Stimulated activated CD4-positive, alpha-beta T cell treated with anti-CD3 and anti-CD28 coated beads, Interleukin-15, amount 100 ng/mL, for 48 hours (primary cell): ENCODE data around the gene GLT8D2.
"Not testable (repeated sequence)": the region's sequence is repeated elsewhere in the genome, so short reads cannot be mapped to it uniquely, and the experiment has no call there.

Experiments
- DNase-seq, 2 donors: peaks; one replicate each; pipeline ENCODE4 v3.0.0-alpha.2; 2020; ENCODE audit warnings: low read depth in 2 of 2

GLT8D2 gene

DNA sequence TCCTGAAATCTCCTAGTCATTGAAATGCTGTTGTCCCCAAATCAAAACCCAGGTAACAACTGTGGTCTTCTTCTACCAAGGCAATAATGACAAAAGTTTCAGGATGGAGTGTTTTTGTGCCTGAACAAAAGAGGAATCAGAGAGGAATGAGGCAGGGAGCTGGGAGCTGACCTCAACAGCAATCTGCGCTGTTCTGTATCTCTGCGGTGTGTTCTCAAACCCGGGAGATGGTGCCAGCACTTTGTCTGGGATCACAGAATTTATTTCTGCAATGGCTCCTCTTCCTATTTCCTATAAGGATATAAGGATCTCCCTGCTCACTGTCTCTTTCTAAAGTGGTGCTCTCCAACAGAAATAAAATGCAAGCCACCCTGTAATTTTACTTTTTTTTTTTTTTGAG, 449 bp upstream of the GLT8D2 start:
- DNase-seq, result no peak

DNA sequence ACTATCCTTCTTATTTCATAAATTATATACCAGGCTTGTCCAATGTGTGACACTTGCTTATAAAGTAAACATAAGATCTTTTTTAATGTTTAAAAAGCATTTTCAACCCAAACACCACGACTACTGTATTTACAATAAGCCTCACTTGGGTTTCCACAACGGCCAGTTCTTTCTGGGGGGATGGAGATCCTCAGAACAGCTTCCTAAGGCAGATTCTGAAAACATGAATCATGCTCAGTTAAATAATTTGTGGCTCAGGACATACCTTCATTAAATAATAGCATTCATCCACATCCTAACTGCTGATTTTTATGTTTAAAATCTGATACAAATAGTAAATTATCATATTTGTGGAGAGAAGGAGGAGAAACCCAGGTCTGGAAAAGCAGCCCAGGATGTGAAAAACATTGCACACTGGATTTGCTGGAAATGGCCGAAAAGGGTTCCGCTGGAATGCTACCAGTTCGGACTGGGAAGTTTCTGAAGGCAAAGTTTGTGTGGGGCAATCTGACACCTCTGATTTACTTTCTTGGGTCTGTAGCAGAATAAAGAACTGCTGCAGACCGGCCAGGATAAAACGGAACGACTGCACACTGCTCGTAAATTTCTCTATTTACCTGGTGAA, 597 bp downstream of the GLT8D2 start:
- no peak for DNase-seq

DNA sequence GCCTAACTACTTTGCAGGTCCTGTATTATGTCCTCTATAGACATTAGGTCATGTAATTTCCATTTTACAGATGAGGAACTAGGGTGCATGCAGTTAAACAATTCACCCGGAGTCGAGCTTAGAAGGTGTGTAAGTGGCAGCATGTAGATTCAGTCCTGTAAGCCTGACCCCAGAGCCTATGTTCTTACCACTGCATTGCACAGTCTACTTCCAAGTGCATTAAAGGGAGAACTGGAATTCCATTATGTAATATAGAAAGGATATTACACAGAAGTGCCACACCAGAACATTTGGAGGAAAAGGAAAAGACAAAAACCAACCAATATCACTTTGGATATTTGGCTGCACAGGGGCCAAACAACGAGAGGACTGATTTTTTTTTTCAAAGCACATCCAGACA, 1.2 kb downstream of the GLT8D2 start:
- no peak for DNase-seq

DNA sequence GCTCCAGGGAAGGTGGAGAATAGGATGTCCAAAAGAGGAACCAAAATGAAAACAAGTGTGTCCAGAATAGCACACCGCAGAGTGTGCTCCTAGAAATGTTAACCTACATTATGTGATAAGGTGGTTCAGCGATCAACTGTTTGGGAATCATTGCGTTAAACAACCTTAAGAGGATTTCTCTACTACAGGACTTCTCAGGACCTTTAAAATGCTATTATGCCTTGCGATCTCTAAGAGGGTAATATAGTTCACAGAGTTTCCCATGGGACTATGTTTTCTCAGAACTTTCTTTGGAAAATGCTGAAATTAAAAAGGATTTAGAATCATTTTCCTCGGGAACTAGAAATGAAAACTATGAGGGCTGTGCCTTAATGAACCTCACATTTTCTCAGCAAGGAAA, 1.8 kb downstream of the GLT8D2 start:
- DNase-seq, result no peak

DNA sequence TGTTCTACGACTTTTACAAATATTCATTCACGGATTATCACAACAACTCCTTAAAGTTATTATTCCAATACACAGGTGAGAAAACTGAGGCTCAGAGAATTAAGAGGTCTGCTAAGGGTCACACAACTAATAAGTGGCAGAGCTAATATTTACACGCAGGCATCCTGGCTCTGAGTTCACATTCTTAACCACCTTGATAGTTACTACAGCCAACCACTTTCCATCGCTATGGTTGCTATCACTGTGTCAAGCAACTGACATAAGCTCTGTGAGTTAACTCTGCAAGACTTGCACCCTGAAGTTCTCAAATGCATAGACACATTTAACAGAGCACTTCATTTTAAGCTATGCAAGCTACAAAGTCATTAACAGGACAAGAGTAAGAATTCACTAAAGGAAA, 3.7 kb downstream of the GLT8D2 start:
- no peak for DNase-seq

DNA sequence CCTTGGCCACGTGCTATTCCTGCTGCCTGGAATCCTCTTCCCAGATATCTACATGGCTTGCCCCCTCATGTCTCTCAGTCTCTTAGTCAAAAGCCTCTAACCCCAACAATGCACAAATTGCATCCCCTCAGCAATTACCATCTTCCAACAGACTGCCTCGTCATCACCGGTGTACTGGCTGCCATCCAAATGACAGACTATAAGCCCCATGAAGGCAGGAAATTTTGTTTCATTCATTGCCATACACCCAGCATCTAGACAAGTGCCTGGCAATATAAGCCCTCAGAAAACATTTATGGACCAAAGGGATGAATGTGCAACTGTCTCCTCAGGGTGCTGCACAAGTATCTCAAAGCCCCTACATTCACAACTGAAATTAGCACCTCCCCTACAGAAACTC, 5.8 kb downstream of the GLT8D2 start:
- no peak for DNase-seq

DNA sequence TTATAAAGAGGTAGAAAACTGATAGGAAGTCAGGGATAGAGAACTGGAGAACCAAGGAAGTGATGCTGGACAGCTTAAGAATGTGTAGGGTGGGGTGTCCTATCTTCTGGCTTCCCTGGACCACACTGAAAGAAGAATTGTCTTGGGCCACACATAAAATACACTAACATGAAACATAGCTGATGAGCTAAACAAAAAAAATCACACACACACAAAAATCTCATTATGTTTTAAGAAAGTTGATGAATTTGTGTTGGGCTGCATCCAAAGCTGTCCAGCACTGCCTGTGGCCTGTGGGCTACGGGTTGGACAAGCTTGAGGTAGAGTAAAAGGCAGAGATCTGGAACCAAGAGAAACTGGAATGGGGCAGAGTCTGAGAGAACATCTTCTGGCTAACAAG, 7.4 kb downstream of the GLT8D2 start:
- DNase-seq, result no peak

DNA sequence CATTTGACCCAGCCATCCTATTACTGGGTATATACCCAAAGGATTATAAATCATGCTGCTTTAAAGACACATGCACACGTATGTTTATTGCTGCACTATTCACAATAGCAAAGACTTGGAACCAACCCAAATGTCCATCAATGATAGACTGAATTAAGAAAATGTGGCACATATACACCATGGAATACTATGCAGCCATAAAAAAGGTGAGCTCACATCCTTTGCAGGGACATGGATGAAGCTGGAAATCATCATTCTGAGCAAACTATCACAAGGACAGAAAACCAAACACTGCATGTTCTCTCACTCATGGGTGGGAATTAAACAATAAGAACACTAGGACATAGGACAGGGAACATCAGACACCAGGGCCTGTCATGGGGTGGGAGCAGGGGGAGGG, 10.2 kb downstream of the GLT8D2 start:
- DNase-seq, result not testable (repeated sequence)

DNA sequence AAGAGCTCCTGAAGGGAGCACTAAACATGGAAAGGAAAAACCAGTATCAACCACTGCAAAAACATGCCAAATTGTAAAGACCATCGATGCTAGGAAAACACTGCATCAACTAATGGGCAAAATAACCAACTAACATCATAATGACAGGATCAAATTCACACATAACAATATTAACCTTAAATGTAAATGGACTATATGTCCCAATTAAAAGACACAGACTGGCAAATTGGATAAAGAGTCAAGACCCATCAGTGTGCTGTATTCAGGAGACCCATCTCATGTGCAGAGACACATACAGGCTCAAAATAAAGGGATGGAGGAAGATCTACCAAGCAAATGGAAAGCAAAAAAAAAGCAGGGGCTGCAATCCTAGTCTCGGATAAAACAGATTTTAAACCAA, 13.8 kb downstream of the GLT8D2 start:
- DNase-seq, result not testable (repeated sequence)

DNA sequence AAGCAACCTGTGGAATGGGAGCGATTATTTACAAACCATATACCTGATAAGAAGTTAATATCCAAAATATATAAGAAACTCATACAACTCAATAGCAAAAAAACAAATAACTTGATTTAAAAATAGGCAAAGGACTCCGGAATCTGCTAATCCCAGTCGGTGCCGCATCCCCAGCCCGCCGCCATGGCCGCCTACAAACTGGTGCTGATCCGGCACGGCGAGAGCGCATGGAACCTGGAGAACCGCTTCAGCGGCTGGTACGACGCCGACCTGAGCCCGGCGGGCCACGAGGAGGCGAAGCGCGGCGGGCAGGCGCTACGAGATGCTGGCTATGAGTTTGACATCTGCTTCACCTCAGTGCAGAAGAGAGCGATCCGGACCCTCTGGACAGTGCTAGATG, 19.4 kb downstream of the GLT8D2 start:
- DNase-seq, result not testable (repeated sequence)

DNA sequence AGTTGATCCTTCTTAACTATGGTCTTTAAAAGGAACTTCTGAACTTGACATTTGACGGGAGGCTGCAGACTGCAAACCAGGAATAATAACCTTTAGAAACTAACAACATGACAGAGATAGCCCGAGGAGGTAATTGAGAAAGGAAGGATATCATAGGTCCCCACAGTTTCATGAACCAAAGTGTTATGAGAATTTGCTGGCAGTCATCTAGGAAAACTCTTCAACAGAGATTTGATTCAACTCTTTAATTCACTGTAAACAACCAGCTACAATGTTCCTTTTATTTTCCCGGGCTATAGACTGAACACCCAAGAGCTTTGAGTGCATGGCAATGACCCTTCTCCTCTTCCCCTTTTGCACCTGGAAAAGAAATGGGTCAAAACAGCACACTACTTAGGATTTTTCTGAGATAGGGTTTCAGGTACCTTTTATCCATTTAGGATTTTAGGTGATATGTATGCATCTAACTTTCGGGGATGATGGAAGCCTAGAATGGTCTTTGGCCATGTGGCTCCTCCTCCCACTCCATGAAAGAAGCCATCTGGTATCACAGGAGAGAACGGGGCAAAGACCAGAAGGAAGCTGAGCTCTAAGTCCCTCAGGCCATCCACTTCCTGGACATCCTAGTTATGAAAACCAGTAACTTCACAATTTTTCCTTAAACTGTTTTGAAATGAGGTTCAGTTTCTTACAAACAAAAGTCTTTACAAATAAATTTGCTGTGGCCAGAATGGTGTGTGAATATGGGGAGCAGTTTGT, 23.0 kb downstream of the GLT8D2 start:
- DNase-seq, result no peak

DNA sequence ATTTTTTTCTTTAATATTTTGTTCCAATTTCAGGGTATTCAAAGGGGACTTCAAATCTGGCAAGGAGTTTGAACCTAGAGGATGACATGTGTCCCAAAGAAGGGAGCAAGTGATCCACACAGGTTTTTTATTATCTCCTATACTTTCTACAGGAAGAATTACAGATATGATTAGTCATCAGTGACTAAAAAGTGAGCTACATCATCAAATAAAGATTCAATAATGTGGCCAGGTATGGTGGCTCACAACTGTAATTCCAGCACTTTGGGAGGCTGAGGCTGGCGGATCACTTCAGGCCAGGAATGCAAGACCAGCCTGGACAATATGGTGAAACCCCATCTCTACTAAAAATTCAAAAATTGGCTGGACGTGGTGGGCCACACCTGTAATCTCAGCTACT, 24.2 kb downstream of the GLT8D2 start:
- no peak for DNase-seq

DNA sequence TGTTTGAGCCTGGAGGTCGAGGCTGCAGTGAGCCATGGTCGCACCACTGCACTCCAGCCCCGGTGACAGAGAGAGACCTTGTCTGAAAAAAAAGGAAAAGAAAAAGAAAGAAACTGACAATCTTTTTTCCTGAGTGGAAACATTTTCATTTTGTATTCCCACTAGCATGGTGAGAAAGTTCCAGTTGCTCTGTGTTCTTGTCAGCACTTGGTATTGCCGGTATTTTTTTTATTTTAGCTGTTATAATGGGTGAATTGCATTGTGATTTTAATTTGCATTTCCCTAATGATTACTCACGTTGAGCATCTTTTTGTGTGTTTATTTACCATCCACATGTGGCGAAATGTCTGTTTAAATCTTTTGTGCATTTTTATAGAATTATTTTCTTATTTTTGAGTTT, 25.6 kb downstream of the GLT8D2 start:
- DNase-seq, result no peak

DNA sequence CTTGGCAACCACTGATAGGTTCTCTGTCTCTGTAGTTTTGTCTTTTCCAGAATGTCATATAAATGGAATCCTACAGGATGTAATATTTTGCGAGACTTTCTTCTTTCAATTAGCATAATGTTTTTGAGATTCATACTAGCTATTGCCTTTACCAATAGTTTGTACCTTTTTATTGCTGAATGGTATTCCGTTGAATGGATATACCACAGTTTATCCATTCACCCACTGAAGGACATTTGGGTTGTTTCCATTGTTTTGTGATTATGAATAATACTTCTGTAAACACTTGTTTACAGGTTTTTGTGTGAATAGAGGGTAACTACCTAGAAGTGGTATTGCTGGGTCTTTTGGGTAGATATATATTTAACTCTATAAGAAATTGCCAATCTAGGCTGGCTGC, 26.3 kb downstream of the GLT8D2 start:
- DNase-seq, result no peak

DNA sequence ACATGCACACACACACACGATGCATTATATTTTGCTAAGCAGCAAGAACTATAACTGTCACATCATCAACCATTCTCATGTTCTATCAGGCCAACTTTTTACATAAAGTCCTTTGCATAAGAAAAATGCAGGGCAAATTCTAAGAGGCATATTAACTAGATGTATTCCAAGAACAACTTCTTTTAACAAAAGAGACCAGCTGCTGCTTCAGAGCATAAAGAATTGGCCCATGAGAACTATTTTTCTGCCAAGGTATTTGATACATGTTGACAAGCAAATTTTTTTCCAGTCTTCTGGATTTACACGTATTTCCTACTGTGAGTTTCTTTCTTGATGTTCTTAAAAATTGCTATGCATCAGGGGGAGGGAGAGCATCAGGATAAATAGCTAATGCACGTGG, 27.2 kb downstream of the GLT8D2 start:
- DNase-seq, result no peak

DNA sequence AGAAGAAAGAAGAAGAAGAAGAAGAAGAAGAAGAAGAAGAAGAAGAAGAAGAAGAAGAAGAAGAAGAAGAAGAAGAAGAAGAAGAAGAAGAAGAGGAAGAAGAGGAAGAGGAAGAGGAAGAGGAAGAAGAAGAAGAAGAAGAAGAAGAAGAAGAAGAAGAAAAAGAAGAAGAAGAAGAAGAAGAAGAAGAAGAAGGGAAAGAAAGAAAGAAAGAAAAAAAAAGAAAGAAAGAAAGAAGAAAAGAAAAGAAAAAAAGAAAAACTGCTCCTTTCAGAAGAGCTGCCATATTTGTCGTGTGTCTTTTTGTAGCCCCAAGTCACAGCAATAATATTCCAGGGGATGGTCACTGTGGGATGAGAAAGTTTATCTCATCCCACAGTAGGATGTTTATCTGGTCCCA, 28.1 kb downstream of the GLT8D2 start:
- not testable (repeated sequence) for DNase-seq

DNA sequence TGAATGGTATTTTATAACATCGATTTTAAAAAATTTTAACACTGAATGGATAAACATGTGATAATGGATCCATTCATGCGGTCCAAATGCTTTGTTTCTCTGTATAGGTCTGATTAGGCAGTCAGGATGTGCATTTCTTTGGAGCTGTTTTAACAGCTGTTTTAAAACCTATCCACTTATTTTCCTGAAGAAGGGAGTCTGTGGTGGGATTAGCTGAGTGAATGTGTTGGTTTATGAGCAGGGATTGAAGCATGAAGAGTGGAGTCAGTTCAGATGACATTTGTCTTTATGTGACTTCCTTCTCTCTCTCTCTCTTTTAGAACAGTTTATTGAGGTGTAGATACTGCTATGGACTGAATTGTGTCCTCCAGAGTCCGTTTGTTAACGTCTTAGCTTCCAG, 37.7 kb downstream of the GLT8D2 start:
- no peak for DNase-seq

DNA sequence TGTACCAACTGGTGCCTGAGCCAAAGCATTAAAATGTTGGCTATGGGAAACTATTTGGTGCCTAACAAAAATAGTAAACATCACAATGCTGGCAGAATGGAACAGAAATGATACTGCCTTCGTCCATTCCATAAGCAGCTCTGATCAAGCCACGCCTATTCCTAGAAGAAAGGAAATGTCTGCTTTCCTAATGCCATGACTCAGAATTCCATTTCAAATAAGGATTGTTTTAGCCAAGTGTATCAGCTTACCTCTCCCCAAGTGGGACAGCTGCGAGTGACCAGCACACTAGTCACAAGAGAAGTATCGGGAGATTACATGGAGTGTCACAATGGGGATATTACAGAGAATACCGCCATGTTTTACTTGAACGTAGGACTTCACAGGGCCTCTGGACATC, 38.7 kb downstream of the GLT8D2 start:
- no peak for DNase-seq

DNA sequence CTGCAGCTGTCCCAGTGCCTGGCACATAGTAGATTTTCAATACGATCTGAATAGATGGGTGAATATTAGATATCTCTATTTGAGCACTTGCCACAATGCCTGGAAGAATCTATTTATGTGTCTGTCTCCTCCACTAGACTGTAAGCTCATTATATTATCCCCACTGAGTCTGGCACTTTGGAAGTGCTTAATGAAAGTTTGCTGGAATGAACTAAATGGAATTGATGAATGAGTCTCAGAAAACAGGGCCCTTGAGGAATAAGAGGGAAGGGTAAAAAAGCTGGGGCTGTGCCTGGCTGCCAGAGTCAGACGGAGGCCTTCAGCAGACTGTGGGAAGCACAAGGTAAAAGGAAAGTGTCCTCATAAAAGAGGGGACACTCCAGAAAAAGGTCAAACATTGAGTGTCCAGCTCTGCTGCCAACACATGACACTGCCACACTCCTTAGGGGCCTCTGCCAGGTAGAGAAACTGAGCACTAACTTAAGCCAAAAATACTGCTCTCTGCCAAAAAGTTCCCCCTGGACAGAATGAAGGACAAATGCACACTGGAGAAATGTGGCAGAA, 39.3 kb downstream of the GLT8D2 start:
- no peak for DNase-seq

DNA sequence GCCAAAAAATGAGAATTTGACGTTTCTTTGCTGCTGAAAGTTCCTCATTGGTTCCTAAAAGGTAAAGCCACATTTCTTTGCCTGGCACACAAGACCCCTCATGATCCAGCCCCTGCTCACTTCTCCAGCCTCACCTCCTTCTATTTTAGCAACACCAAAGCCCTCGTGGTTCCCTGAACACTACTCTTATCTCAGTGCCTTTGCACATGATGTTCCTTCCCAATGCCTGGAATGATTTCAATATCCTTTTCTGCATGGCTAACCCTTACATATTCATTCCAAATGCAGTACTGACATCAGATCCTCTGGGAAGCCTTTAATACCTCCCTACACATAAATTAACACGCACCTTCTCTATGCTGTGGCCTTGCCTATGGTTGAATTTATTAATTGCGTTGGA, 39.9 kb downstream of the GLT8D2 start:
- DNase-seq, result no peak

DNA sequence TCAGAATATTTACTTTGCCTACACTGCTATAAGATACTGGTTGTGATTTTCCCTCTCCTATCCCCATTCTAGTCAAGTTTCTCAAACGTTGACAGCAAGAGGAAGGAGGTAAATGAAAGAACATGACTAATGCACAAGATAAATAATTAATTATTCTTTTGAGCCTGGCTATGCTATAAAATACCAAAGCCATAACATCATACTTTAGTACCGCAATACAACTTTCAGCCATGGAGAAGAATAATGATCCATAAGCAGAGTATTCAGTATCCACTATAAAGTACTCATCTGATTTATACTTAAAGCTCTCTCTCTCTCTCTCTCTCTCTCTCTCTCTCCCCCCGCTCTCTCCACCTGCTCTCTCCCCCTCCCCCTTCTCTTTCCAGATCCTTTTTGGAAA, 43.1 kb downstream of the GLT8D2 start:
- DNase-seq, result no peak

DNA sequence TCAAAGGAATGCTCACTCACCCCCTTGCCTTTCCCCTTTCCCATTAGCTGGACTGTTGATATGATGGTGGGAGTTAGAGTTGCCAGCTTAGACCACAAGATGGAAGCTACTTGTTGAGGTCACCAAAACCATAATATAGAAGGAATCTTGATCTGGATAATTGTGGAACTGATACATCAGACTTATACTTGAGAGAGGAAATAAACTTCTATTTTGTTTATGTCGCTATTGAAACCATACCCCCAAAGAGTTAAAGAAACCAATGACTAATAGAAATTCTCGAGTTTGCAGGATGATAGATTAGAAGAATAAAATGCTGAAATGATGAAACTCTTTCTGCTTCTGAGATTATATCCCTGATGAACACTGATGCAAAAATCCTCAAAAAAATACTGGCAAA, 46.4 kb downstream of the GLT8D2 start:
- DNase-seq, result no peak

DNA sequence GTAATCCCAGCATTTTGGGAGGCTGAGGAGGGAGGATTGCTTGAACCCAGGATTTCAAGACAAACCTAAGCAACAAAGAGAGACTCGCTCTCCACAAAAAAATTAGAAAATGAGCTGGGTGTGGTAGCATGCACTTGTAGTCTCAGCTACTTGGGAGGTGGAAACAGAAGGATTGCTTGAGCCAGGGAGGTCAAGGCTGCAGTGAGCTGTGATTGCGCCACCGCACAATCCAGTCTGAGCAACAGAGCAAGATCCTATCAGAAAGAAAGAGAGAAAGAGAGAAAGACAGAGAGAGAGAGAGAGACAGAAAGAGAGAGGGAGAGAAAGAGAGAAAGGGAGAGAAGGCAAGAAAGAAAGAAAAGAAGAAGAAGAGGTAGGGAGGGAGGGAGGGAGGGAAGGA, 47.3 kb downstream of the GLT8D2 start:
- DNase-seq, result no peak
